AG09319 (cell line): ENCODE data around the gene ARHGAP26.

ENCODE experiments used
- DNase-seq: peaks from one replicate; pipeline ENCODE4 v3.0.0-alpha.2; 2010; ENCODE audit warnings: low read depth; ENCODE audit errors: extremely low read depth
- CTCF ChIP-seq: IDR thresholded peaks from 2 replicates; pipeline ENCODE4 v1.5.1; 2011; ENCODE audit warnings: low read depth, mild to moderate bottlenecking, inconsistent platforms, low read length, moderate library complexity

The ARHGAP26 gene

GRCh38 chr5:142930395-142931110 lies 160.4 kb downstream of the ARHGAP26 start:
- TF ChIP-seq CTCF: no peak
- no peak for DNase-seq

- no peak for DNase-seq
- no peak for TF ChIP-seq CTCF
These were observed 161.9 kb downstream of the ARHGAP26 start for GRCh38 chr5:142931896-142932686.

GRCh38 chr5:142934051-142934762 lies 164.0 kb downstream of the ARHGAP26 start:
- no peak for TF ChIP-seq CTCF

GRCh38 chr5:142935014-142935413 lies 164.8 kb downstream of the ARHGAP26 start:
- no peak for TF ChIP-seq CTCF
- DNase-seq: no peak

More at GRCh38 chr5:142934051-142934762, 164.0 kb downstream of the ARHGAP26 start:
- DNase-seq: no peak

GRCh38 chr5:142937374-142937773 lies 167.2 kb downstream of the ARHGAP26 start:
- no peak for DNase-seq

GRCh38 chr5:142938266-142938880 lies 168.2 kb downstream of the ARHGAP26 start:
- DNase-seq: no peak

More at GRCh38 chr5:142937374-142937773, 167.2 kb downstream of the ARHGAP26 start:
- TF ChIP-seq CTCF: no peak

More at GRCh38 chr5:142938266-142938880, 168.2 kb downstream of the ARHGAP26 start:
- no peak for TF ChIP-seq CTCF
